Activated CD8-positive, alpha-beta memory T cell treated with anti-CD3 and anti-CD28 coated beads for 36 hours (primary cell): ENCODE measurements around the gene ZMPSTE24. TPM values are rescaled to one million over a fixed set of nuclear protein-coding genes. Genes with fewer than 3 reads are reported as not detected.

ENCODE experiments used
- CTCF ChIA-PET: fragments of 350-600 bp; sonication (Branson Sonifier 250); formaldehyde crosslinking; loops from one replicate; lab custom pipeline; 2021; ENCODE audit warnings: antibody characterized with exemption; lab: Charles Lee
- POLR2A ChIA-PET: fragments of 350-600 bp; sonication (Branson Sonifier 250); formaldehyde crosslinking; loops from one replicate; lab custom pipeline; 2021; ENCODE audit warnings: antibody characterized with exemption; lab: Charles Lee
- total RNA-seq, 2 experiments: library from RNA; stranded (reverse); gene quantifications; one replicate each; pipeline ENCODE4 v1.2.3, GENCODE V29; 2021

ZMPSTE24 gene
- total RNA-seq, 2 experiments from 2014 or later: 48.2 to 49.4 TPM

DNA sequence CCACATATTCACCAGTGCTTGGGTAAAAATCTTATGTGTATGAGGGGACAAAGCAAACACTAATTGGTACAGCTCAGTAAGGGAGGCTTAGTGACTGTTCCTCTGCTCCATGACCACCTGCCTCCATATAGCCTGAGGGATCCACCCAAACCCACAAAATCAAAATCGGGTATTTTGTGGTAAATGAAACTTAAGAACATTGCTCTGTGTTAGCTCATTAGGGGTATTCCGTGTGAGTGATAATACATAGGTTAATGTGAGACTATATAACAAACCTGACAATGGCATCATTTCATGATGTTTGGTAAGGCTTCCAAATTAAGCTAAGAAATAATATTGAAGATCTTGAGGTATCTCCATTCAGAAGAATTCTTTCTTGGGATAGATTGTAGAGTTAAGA is 33.3 kb downstream of the ZMPSTE24 start:
- ChIA-PET POLR2A (no interaction called here), CTCF (interaction anchor here (0.7 to 1.4 kb wide), 4 partner anchors 147 to 338 kb away, joined by 3 to 6 read pairs (median 4); no protein-coding TSS in a partner anchor)

- POLR2A ChIA-PET: no interaction called here
- CTCF ChIA-PET: interaction anchor here (2.6 kb wide), 1 partner anchor 39 kb away, joined by 5 read pairs; no protein-coding TSS in a partner anchor
These were observed 41.6 kb downstream of the ZMPSTE24 start for GRCh38 chr1:40299366-40300248.

- ChIA-PET CTCF (interaction anchor here (2.6 kb wide), 1 partner anchor 39 kb away, joined by 5 read pairs; no protein-coding TSS in a partner anchor), POLR2A (no interaction called here)
These were observed 42.2 kb downstream of the ZMPSTE24 start for GRCh38 chr1:40300249-40300567.

GRCh38 chr1:40300651-40301050 is 42.6 kb downstream of the ZMPSTE24 start:
- ChIA-PET POLR2A (no interaction called here), CTCF (interaction anchor here (0.6 to 2.6 kb wide), 2 partner anchors 38 to 144 kb away, joined by 3 to 5 read pairs; no protein-coding TSS in a partner anchor)

GRCh38 chr1:40301066-40301465 is 43.0 kb downstream of the ZMPSTE24 start:
- ChIA-PET CTCF (interaction anchor here (0.5 to 2.6 kb wide), 3 partner anchors 24 to 145 kb away, joined by 3 to 5 read pairs (median 4); no protein-coding TSS in a partner anchor), POLR2A (interaction anchor here (0.6 kb wide), 1 partner anchor 23 kb away, joined by 9 read pairs; no protein-coding TSS in a partner anchor)

- ChIA-PET POLR2A (interaction anchor here (0.6 kb wide), 1 partner anchor 24 kb away, joined by 9 read pairs; no protein-coding TSS in a partner anchor), CTCF (interaction anchor here (0.5 to 2.6 kb wide), 3 partner anchors 23 to 145 kb away, joined by 3 to 5 read pairs (median 4); no protein-coding TSS in a partner anchor)
These were observed 43.7 kb downstream of the ZMPSTE24 start for GRCh38 chr1:40301541-40302299.

DNA sequence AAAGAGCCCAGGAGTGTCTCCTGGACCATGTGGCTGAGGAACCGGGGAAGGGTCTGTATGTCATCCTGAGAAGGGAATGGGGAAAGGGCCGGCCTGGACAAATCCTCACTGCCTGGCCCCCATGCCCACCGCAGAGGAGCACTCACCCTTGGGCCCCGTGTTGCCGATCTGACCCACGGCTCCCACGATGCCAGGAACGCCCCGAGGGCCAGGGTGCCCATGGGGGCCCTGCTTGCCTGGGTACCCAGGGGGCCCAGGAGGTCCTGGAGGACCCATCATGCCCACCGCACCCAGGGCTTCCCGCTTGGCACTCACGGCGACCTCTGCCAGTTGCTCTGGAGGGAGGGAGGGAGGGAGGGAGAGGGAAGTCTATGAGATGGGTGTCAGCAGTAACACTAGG is 44.4 kb downstream of the ZMPSTE24 start:
- ChIA-PET CTCF (no interaction called here), POLR2A (no interaction called here)

DNA sequence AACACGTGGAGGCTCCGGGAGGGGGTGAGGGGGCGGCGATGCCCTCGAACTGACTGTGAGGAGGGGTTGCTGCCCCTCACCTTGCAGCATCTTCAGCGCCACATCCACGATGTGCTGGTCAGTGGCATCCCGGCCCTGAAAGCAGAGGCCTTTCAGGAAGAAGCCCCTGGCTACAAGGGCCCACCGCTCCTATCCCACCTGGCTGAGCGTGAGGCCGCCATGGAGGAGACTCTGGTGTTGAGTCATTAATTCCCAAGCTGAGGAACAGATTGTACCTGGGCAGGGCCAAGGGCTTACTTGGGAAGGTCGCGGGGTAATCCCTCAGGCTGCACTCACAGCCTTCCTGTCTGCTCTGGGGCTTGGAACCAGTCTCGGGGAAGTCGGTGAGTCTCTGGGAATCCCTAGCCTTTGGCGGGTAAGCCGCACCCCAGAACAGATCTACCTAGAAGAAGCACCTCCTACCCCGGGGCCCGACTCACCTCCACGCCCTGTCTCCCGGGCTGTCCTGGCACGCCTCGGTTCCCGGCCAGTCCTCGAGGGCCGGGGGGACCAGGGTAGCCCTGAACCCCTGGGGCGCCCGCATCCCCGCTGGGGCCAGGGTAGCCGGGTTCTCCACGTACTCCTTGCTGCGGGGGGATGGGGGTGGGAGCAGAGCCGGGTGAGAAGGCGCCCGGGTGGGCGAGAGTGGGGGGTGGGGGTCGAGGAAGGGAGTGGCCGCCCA is 45.2 kb downstream of the ZMPSTE24 start:
- ChIA-PET POLR2A (no interaction called here), CTCF (no interaction called here)

GRCh38 chr1:40303790-40304189 is 45.8 kb downstream of the ZMPSTE24 start:
- POLR2A ChIA-PET: no interaction called here
- CTCF ChIA-PET: interaction anchor here (1.0 kb wide), 1 partner anchor 11 kb away, joined by 3 read pairs; no protein-coding TSS in a partner anchor

GRCh38 chr1:40305451-40305850 is 47.4 kb downstream of the ZMPSTE24 start:
- ChIA-PET POLR2A (no interaction called here), CTCF (interaction anchor here (1.2 to 1.6 kb wide), 2 partner anchors 10 to 33 kb away, joined by 6 to 10 read pairs; no protein-coding TSS in a partner anchor)

- POLR2A ChIA-PET: no interaction called here
- CTCF ChIA-PET: interaction anchor here (1.2 to 1.6 kb wide), 2 partner anchors 9 to 33 kb away, joined by 6 to 10 read pairs; no protein-coding TSS in a partner anchor
These were observed 47.8 kb downstream of the ZMPSTE24 start for GRCh38 chr1:40305871-40306270.

GRCh38 chr1:40306296-40306695 is 48.3 kb downstream of the ZMPSTE24 start:
- ChIA-PET CTCF (interaction anchor here (1.2 to 1.6 kb wide), 2 partner anchors 9 to 32 kb away, joined by 6 to 10 read pairs; no protein-coding TSS in a partner anchor), POLR2A (no interaction called here)

GRCh38 chr1:40307186-40307585 is 49.1 kb downstream of the ZMPSTE24 start:
- ChIA-PET POLR2A (interaction anchor here (0.7 kb wide), 1 partner anchor 158 kb away, joined by 3 read pairs; no protein-coding TSS in a partner anchor), CTCF (no interaction called here)

GRCh38 chr1:40308036-40308727 is 50.1 kb downstream of the ZMPSTE24 start:
- ChIA-PET CTCF (no interaction called here), POLR2A (no interaction called here)

DNA sequence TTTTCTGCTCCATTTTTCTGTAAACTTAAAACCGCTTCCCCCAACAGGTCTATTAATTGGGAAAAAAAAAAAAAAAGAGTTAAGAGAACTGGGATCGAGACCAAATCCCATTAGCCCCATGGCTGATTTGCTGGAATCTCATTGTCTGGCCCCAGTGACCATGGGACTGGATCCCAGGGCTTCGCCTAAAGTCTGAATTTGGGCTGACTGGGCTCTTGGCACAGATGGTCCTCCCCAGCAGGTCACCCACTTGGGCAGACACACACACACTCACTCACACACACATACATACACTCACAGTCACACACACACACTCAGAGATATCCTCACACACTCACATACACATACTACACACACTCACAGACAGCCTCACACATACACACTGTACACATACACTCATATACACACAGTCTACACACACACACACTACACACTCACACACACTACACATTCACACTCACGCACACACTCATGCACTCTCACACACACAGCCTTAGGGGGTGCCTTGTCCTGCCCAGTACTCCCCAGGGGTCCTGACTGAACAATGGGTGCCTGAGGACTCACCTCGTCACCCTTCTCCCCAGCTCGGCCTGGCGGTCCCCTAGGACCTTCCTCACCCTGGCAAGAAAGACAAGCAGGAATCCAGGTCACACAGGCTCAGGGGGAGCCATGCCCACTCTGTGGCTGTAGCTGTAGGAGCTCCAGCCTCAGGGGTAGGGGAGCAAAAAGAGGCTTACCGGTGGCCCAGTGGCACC is 51.5 kb downstream of the ZMPSTE24 start:
- ChIA-PET CTCF (no interaction called here), POLR2A (no interaction called here)

DNA sequence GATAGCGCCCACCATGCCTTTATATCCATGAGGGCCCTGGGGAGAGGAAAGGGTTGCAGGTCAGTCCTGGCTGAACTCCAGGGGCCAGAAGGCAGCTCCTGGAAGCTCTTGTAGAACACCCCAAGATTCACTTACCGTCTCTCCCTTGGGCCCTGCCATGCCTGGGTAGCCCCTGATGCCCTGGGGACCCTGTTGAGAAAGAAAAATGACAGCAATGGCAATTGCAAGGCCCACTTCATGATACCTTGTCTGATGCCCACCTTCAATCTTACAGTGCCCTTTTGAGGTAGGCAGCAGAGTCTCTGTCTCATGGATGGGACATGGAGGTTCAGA is 52.1 kb downstream of the ZMPSTE24 start:
- ChIA-PET CTCF (no interaction called here), POLR2A (no interaction called here)

DNA sequence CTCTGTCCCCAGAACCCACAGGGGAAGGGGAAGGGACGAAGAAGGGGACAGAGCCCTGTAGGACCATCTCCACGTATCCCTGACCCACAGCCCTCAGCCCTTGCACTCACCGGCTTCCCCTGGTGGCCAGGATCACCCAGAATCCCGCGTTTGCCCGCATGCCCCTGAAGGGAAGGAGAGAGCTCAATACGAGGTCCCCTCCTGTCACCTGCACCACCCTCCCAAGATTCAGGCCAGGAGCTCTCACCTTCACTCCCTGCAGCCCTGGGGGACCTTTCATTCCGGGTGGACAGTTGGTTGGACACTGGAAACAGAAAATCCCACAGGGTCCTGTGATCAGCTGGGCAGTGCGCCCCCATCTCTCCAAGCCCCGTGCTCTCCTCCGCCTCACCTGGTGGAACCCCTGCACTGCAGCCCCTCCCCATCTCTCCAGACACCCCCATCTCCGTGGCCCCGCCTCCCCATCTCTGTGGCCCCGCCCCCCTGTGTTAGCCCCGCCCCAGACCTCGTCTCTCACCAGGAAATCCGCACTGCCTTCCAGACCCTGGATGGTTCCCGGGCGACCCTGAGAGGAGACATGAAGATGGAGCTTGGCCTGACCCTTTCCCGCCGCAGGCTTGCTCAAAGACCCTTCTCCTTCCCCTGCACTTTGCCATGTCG is 53.1 kb downstream of the ZMPSTE24 start:
- POLR2A ChIA-PET: no interaction called here
- CTCF ChIA-PET: interaction anchor here (0.7 to 0.9 kb wide), 2 partner anchors 28 to 158 kb away, joined by 3 to 4 read pairs; no protein-coding TSS in a partner anchor
